Testis (tissue), 3 donors: ENCODE measurements around the gene LRRC56. TPM values are rescaled to one million over a fixed set of nuclear protein-coding genes. Genes with fewer than 3 reads are reported as not detected.

Source experiments
- DNase-seq: peaks from one replicate; pipeline ENCODE4 v3.0.0-alpha.2; 2019
- H3K27ac ChIP-seq, 2 donors: fragments of 200-600 bp; sonication (generic); one replicate each; pipeline ENCODE4 v1.5.1; 2019
- H3K27me3 ChIP-seq: fragments of 200-600 bp; sonication (generic); one replicate; pipeline ENCODE4 v1.5.1; 2019
- H3K36me3 ChIP-seq: fragments of 200-600 bp; sonication (generic); one replicate; pipeline ENCODE4 v1.5.1; 2017; ENCODE audit warnings: low read depth; ENCODE audit errors: missing control alignments
- H3K4me1 ChIP-seq: fragments of 200-600 bp; sonication (generic); one replicate; pipeline ENCODE4 v1.5.1; 2019
- H3K4me3 ChIP-seq, 2 donors: fragments of 200-600 bp; sonication (generic); one replicate each; pipeline ENCODE4 v1.5.1; 2017 to 2019
- H3K9me3 ChIP-seq: fragments of 200-600 bp; sonication (generic); one replicate; pipeline ENCODE4 v1.5.1; 2017
- CTCF ChIP-seq, 3 experiments: fragments of 450-650 bp in 2 of 3; fragments of 200-600 bp in 1 of 3; sonication (generic) in 1 of 3; IDR thresholded peaks; one replicate each; pipeline ENCODE4 v1.5.1; 2016 to 2019; ENCODE audit warnings: antibody characterized with exemption in 3 of 3, mild to moderate bottlenecking in 2 of 3, moderate library complexity in 1 of 3
- POLR2A ChIP-seq: fragments of 450-650 bp; IDR thresholded peaks from one replicate; pipeline ENCODE4 v1.6.1; 2017; ENCODE audit warnings: antibody characterized with exemption, mild to moderate bottlenecking, moderate library complexity
- WGBS, 2 donors: methylation state at CpG; one replicate each; pipeline ENCODE4 v1.1.5; 2018; 5-methylcytosine and 5-hydroxymethylcytosine counted together
- intact Hi-C: fragments of 100-400 bp; cut with DNase I; formaldehyde crosslinking; loops from one replicate; pipeline ENCODE4 v1.15.1; 2023; ENCODE audit warnings: low total_unique reads
- polyA plus RNA-seq: library from polyadenylated mRNA; stranded (reverse); fragments of 350-450 nt; fragmentation: Illumina TruSeq; extraction: RNeasy Lipid Tissue Mini Kit (QIAGEN cat#74804); gene quantifications from one replicate; pipeline ENCODE4 v1.2.3, GENCODE V29; 2014; ENCODE audit warnings: low read depth, low replicate concordance; ENCODE audit not compliant: insufficient read depth
- total RNA-seq, 2 donors: library from RNA; depleted of rRNA; stranded (reverse); fragments of >200 nt; gene quantifications; one replicate each; pipeline ENCODE4 v1.2.3, GENCODE V29; 2016

The LRRC56 gene
- total and polyA plus RNA-seq, 3 donors from 2014 or later = 11.6 to 23.5 (median 22.2) TPM

- TF ChIP-seq POLR2A (no peak), CTCF (IDR thresholded peaks at IDR 0.05) (no peak)
- Histone ChIP-seq H3K36me3 (no peaks in the 10 kb centered on the region), H3K27ac (peak overlapping the region; percentile 23 to 83), H3K4me3 (peak overlapping the region; percentile 46 to 64), H3K27me3 (no peaks in the 10 kb centered on the region), H3K9me3 (no peaks in the 10 kb centered on the region), H3K4me1 (peaks cover 25% of the 10 kb centered on the region)
- 37 to 49% methylated on average over 7 of the region's 7 CpGs for WGBS, 2 donors
- intact Hi-C loops = no loop called here
- no peak for DNase-seq
These were observed 32.4 kb upstream of the LRRC56 start for GRCh38 chr11:504994-505344.

DNA sequence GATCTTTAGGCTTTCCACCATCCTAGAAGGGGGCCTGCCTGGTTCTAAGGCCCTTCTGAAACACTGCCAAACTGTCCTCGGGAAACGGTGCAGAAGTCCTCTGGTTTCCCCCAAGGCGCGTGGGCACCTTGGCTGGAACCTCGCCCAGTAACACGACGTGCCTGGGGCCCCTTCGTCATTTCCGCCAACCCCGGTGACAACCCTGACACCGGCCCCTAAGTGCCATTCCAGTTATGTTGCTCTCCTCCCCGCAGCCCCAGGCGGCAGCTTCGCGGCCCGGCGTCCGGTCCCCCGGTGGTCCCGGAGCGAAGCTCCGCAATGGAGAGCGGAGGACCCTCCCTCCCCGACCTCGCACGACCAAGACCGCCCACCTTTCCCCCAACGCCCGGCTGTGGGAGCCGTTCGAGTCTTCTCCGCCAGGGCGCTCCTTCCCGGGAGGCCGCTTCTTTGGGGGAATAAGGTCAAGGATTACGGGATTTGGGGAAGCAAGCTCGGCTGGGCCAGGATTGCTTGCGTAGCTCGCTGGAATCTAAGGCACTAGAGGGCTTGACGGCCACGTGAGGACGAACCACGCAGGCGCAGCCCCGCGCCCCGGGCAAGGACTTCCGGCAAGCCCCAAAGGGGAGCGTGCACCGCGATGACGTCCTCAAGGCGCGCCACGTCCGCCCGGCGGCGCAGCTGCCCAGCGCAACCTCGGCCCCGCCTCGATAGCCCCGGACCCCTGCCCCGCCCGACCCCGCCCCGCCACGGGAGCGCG is 30.9 kb upstream of the LRRC56 start:
- Histone ChIP-seq H3K27ac (peak overlapping the region; percentile 91 to 100), H3K27me3 (no peaks in the 10 kb centered on the region), H3K4me1 (peaks cover 25% of the 10 kb centered on the region), H3K4me3 (peak overlapping the region; percentile 81 to 96), H3K36me3 (no peaks in the 10 kb centered on the region), H3K9me3 (no peaks in the 10 kb centered on the region)
- DNase-seq = peak; percentile 97
- TF ChIP-seq POLR2A (no peak), CTCF (IDR thresholded peaks at IDR 0.05) (peak in 1 of 3 experiments; percentile 24)
- WGBS, 2 donors = 1% methylated on average over 58 of the region's 71 CpGs; no CpG with 5 or more reads in 1 of the 2 donors
- intact Hi-C loops = no loop called here

DNA sequence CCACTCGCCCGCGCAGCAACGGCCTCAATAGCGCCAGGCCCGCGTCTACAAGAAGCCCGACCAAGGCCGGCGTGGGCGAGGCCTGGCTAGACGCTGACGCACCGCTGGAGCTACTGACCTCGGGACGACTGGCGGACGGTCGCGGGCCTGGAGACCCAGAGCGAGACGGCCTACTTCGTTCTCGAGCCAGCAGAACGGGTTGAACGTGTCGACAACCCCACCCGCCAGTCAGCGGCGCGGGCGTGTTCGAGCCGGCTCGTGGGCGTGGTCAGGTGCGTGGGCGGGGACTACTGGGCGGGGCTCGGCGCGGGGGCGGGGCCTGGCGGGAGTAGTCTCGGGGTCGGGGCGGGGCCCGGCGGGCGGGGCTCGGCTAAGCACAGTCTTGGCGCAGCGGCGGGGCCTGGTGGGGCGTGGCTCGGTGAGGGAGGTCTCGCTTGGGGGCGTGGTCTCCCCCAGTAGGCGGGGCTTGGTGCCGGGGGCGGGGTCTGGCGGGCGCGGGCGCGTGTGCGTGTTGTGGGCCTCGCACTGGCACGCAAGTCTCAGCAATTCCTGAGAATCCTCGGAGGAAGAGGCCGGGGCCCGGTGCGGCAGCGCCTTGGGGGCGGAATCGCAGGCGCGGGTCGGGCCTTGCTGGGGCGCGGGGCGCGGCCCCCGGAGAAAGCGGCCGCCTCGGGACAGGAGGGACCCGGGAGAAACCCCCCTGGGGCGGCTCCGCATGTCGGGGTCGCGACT is 30.2 kb upstream of the LRRC56 start, which contains the start of gene RNH1:
RNH1 (minus strand) TSS at position 248 of the 732 bp plus-strand sequence. CDS start 5,080 bp downstream, outside the sequence.
- Histone ChIP-seq H3K4me1 (peaks cover 25% of the 10 kb centered on the region), H3K27me3 (no peaks in the 10 kb centered on the region)

GRCh38 chr11:507727-508515 is 29.4 kb upstream of the LRRC56 start:
- Histone ChIP-seq H3K36me3 (no peaks in the 10 kb centered on the region), H3K9me3 (no peaks in the 10 kb centered on the region), H3K4me3 (peak overlapping the region; percentile 81 to 96), H3K27me3 (no peaks in the 10 kb centered on the region), H3K4me1 (peaks cover 25% of the 10 kb centered on the region), H3K27ac (peak overlapping the region in 1 of 2 donors; percentile 100)
- 32 to 40% methylated on average over 27 to 43 of the region's 45 CpGs for WGBS, 2 donors
- no peak for DNase-seq
- intact Hi-C loops = no loop called here
- TF ChIP-seq CTCF (IDR thresholded peaks at IDR 0.05) = no peak
- TF ChIP-seq POLR2A = no peak

More for the DNA sequence above, 30.2 kb upstream of the LRRC56 start, which contains the start of gene RNH1:
- WGBS, 2 donors = 0% methylated on average over 11 to 35 of the region's 93 CpGs
- H3K27ac ChIP-seq = peak within 1 kb of the TSS; percentile 91 to 100
- no peaks in the 10 kb centered on the region for H3K36me3 ChIP-seq
- intact Hi-C loops = no loop called here
- DNase-seq = peak; percentile 99
- TF ChIP-seq POLR2A (no peak), CTCF (IDR thresholded peaks at IDR 0.05) (no peak)
- H3K4me3 ChIP-seq = peak within 1 kb of the TSS; percentile 81 to 96
- no peaks in the 10 kb centered on the region for H3K9me3 ChIP-seq
